Chondrocyte (in vitro differentiated cells): ENCODE measurements around the gene TNIP3. TPM values are rescaled to one million over a fixed set of nuclear protein-coding genes. Genes with fewer than 3 reads are reported as not detected.

Experiments used
- DNase-seq: peaks from one replicate; pipeline ENCODE4 v3.0.0; 2021; ENCODE audit warnings: mixed read lengths, low spot score
- H3K27ac Mint-ChIP-seq: one replicate; pipeline ENCODE4 v1.8.0; 2021; ENCODE audit warnings: mild to moderate bottlenecking, moderate library complexity, mixed read lengths; ENCODE audit not compliant: unreplicated experiment
- H3K27me3 Mint-ChIP-seq: 2 replicates; pipeline ENCODE4 v1.8.0; 2021; ENCODE audit warnings: low read depth, mixed read lengths
- H3K36me3 Mint-ChIP-seq: 2 replicates; pipeline ENCODE4 v1.8.0; 2021; ENCODE audit warnings: low read depth, mixed read lengths
- H3K4me1 Mint-ChIP-seq: 2 replicates; pipeline ENCODE4 v1.8.0; 2021; ENCODE audit warnings: low read depth, mild to moderate bottlenecking, mixed read lengths
- H3K4me3 Mint-ChIP-seq: one replicate; pipeline ENCODE4 v1.8.0; 2021; ENCODE audit warnings: mild to moderate bottlenecking, moderate library complexity, mixed read lengths; ENCODE audit not compliant: unreplicated experiment
- H3K9me3 Mint-ChIP-seq: 2 replicates; pipeline ENCODE4 v1.8.0; 2021; ENCODE audit warnings: low read depth, mixed read lengths
- CTCF ChIP-seq: fragments of 200-600 bp; sonication (generic); IDR thresholded peaks from 2 replicates; pipeline ENCODE4 v1.5.0; 2021; ENCODE audit warnings: antibody characterized with exemption, mild to moderate bottlenecking, moderate library complexity
- total RNA-seq: library from RNA; stranded (reverse); gene quantifications from 3 replicates; pipeline ENCODE4 v1.2.1, GENCODE V29; 2021

The TNIP3 gene
- total RNA-seq, 1 donor from 2014 or later, result not detected

- no peak overlapping the region for H3K4me3 Mint-ChIP-seq
- peaks cover 18% of the 10 kb centered on the region for H3K27me3 Mint-ChIP-seq
- no peak for TF ChIP-seq CTCF
- peaks cover 11% of the 10 kb centered on the region for H3K4me1 Mint-ChIP-seq
- peaks cover 7% of the 10 kb centered on the region for H3K9me3 Mint-ChIP-seq
- no peak for DNase-seq
- no peaks in the 10 kb centered on the region for H3K36me3 Mint-ChIP-seq
- no peak overlapping the region for H3K27ac Mint-ChIP-seq
Observed at GRCh38 chr4:121185960-121186359, 21.8 kb upstream of the TNIP3 start.

DNA sequence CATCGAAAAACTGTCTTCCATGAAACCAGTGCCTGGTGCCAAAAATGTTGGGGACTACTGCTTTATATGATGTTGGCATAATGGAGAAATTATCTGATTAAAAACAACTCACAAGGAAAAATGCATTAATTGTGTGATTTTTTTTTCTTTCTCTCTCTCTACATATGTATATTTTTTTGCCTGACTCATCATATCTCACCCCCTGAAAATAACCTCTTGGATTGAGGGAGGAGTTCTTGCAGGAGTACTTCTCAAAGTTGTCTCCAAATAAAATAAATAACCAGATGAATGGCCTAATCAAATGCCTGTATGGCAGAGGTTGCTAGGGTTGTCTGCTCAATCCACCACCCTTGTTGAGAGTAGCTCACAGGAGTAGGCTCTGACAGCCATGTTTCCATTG lies 19.9 kb upstream of the TNIP3 start:
- Mint-ChIP-seq H3K27ac (no peak overlapping the region), H3K4me1 (peaks cover 11% of the 10 kb centered on the region), H3K36me3 (no peaks in the 10 kb centered on the region), H3K27me3 (peaks cover 5% of the 10 kb centered on the region), H3K9me3 (peaks cover 7% of the 10 kb centered on the region), H3K4me3 (no peak overlapping the region)
- no peak for DNase-seq
- TF ChIP-seq CTCF, result no peak

- no peak for TF ChIP-seq CTCF
- DNase-seq, result no peak
- Mint-ChIP-seq H3K4me1 (peaks cover 11% of the 10 kb centered on the region), H3K9me3 (peaks cover 7% of the 10 kb centered on the region), H3K27ac (no peak overlapping the region), H3K27me3 (peaks cover 2% of the 10 kb centered on the region), H3K4me3 (no peak overlapping the region), H3K36me3 (no peaks in the 10 kb centered on the region)
Observed at GRCh38 chr4:121183361-121183760, 19.2 kb upstream of the TNIP3 start.

DNA sequence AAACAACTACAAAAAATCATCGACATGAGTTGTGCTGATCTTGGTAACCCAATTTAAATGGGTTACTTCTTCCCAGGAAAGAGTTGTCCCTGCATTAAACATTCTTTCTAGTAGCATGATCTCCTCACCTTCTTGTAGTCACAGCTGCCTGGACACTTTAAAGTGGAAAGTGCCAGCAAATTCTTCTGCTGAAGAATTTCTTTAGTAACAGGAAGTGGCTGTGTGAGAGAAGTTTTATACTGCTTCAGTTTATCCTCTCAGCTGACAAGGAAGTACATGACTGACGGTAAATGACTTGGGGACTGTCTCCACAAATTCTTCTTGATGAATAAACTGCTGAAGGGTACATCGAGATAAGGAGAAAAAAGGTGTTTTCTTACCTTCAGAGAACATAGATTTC lies 18.2 kb upstream of the TNIP3 start:
- Mint-ChIP-seq H3K36me3 (no peaks in the 10 kb centered on the region), H3K9me3 (peaks cover 7% of the 10 kb centered on the region), H3K4me1 (peaks cover 11% of the 10 kb centered on the region), H3K4me3 (no peak overlapping the region), H3K27ac (peak overlapping the region; percentile 66), H3K27me3 (peaks cover 5% of the 10 kb centered on the region)
- no peak for DNase-seq
- no peak for TF ChIP-seq CTCF

- Mint-ChIP-seq H3K27me3 (peaks cover 5% of the 10 kb centered on the region), H3K36me3 (no peaks in the 10 kb centered on the region), H3K9me3 (peaks cover 7% of the 10 kb centered on the region), H3K4me3 (no peak overlapping the region), H3K27ac (no peak overlapping the region), H3K4me1 (peaks cover 11% of the 10 kb centered on the region)
- no peak for DNase-seq
- no peak for TF ChIP-seq CTCF
Observed at GRCh38 chr4:121181493-121181892, 17.4 kb upstream of the TNIP3 start.
